ENCODE results near the gene ANKRD34C.

GRCh38 chr15:79314186-79314585, 31.7 kb downstream of the ANKRD34C start:
- TF ChIP-seq CTCF (conservative IDR thresholded peaks at IDR 0.05; ENCODE audit: low read depth in 2 of 2) (no peak), REST (IDR thresholded peaks at IDR 0.05; ENCODE audit: unreplicated experiment) (no peak), JUNB (IDR thresholded peaks at IDR 0.05; ENCODE audit: unreplicated experiment) (no peak), CREB1 (CRISPR knock-in tag; IDR thresholded peaks at IDR 0.05; ENCODE audit: low read depth) (no peak), POLR2AphosphoS5 (IDR thresholded peaks at IDR 0.05; ENCODE audit: low read depth) (no peak), EZH2phosphoT487 (IDR thresholded peaks at IDR 0.05; ENCODE audit: unreplicated experiment) (no peak), ZNF462 (CRISPR knock-in tag; IDR thresholded peaks at IDR 0.05) (no peak), EZH2 (IDR thresholded peaks at IDR 0.05; ENCODE audit: low read depth, unreplicated experiment) (no peak)

Measured in GM23338 (cell line).